IPS-11a (cell line): ENCODE data around the gene WDR53.
A peak's percentile ranks its signal among the peaks of the same experiment; 100 is the strongest.
"Not testable (repeated sequence)": the region's sequence is repeated elsewhere in the genome, so short reads cannot be mapped to it uniquely, and the experiment has no call there.

Experiments used
- H3K4me3 ChIP-seq: one replicate; pipeline ENCODE4 v1.5.1; 2013; ENCODE audit warnings: low read depth, low read length, control low read depth

The WDR53 gene

DNA sequence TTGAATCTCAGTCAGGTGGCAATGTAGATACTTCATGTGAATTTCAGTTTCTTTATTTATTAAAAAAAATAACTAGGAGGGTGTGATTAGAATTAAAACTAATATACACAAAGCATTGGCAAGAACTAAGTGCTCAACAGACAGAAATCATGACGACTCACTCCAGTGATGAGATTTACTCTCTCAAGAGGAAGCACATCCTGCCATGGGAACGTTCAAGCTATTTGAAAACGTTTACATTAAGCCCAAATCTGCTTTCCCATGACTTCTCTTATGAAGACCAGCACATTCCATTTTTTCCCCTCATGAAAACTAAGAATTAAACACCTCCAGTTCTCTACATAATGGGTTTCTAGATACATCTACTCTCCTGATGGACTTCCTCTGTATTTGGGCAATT lies 8.5 kb downstream of the WDR53 start:
- no peak overlapping the region for H3K4me3 ChIP-seq

DNA sequence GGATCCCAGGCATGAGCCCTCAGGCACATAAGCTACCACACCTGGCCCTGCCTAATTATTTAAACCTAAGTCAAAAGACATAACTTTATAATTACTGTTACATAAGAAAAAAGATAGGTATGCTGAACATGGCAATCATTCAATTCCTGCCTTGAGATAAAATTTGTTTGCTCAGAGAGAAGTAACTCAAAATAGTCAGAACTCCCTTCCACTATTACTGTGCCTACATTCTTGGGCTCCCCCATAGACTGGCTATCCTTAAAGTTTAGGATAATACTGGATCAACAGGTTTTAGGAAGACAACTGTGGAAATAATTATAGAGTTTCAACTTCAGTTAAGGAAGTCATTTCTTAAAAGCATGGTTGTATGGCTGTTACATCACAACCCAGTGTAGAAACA lies 9.9 kb downstream of the WDR53 start:
- no peak overlapping the region for H3K4me3 ChIP-seq

DNA sequence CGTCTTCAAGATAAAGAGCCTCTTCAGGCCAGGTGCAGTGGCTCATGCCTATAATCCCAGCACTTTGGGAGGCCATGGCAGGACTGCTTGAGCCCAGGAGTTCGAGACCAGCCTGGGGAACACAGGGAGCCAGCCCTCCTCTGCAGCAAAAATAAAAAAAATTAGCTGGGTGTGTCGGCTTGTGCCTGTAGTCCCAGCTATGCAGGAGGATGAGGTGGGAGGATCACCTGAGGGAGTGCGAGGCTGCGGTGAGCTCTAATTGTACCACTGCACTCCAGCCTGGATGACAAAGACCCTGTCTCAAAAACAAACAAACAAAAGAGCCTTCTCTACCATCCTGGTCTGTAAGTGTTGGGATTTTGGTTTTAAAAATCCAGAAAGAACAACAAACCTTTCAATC lies 11.1 kb downstream of the WDR53 start:
- no peak overlapping the region for H3K4me3 ChIP-seq

DNA sequence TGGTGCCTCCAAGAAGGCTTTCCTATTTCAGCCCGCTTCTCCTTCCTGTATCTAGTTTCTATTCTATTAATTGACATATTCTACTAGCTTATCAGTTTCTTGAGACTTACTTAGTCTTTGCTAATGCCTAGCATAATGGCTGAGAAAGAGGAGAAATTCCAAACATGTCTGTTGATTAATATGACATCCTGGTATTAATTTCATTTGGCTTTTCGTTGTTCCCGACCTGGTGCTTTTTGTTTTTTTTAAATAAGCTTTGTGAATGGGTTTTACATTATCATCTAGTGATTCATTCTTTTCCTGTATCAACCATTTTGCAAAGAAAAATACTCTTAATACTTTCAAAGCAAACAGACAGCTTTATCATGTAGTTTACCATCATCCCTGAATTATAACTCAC lies 13.1 kb downstream of the WDR53 start:
- H3K4me3 ChIP-seq = no peak overlapping the region

DNA sequence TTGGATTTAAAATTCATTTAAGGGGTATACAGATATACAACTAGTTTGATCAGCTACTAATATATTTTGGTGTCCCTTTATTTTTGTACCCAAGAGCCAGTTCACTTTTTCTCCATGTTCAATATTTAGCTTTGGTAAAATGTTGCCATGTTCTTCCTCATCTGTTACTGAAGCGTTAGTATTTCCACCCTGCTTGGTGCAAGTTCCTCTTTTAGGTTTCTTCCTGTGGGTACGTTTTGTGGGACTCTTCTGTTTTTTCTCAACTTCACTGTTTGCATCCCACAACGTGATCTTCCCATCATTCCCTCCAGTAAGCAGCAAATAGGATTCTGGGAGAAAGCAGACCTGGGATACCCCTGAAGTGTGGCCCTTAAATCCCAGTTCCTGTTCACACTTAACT lies 14.1 kb downstream of the WDR53 start:
- H3K4me3 ChIP-seq = no peak overlapping the region

DNA sequence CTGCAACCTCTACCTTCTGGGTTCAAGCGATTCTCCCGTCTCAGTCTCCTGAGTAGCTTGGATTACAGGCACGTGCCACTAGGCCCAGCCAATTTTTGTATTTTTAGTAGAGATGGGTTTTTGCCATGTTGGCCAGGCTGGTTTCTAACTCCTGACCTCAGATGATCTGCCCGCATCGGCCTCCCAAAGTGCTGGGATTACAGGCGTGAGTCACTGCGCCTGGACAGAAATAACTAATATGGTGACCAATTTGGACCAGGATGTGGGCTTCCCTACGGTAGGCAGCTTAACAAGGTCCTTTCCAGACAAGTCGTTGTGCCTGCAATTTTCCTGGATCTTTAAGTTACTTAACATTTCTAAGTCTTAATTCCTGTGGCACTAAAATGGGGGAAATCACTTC lies 14.8 kb downstream of the WDR53 start:
- no peak overlapping the region for H3K4me3 ChIP-seq

DNA sequence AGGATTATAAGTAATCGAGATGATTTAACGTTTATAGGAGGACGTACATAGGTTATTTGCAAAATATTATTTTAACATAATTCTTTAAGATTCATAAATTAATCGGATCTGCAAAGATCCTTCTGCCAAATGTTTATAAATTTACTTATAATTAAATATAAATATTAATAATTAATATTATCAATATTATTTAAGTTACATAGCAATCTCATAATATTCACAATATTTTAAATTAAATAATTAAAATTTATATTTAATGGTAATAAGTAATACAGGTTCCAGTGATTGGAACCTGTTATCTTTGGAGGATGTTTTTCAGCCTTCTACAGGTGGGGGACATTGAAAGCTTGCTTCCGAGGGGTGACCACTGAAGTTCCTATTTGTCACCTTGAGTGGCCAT lies 16.1 kb downstream of the WDR53 start:
- no peak overlapping the region for H3K4me3 ChIP-seq

DNA sequence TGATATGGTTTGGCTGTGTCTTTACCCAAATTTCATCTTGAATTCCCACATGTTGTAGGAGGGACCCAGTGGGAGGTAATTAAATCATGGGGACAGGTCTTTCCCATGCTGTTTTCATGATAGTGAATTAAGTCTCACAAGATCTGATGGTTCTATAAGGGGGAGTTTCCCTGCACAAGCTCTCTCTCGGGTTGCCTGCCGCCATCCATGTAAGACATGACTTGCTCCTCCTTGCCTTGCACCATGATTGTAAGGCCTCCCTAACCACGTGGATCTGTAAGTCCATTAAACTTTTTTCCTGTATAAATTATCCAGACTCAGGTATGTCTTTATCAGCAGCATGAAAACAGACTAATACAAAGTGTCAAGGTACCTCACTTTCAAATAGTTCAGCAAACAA lies 18.2 kb downstream of the WDR53 start:
- H3K4me3 ChIP-seq = not testable (repeated sequence)

DNA sequence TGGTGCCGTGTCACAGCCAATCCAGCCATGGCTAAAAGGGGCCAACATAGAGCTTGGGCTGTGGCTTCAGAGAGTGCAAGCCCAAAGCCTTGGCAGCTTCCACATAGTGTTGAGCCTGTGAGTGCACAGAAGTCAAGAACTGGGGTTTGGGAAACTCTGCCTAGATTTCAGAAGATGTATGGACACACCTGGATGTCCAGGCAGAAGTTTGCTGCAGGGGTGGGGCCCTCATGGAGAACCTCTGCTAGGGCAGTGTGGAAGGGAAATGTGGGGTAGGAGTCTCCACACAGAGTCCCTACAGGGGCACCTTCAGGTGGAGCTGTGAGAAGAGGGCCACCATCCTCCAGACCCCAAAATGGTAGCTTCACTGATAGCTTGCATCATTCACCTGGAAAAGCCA lies 19.0 kb downstream of the WDR53 start:
- H3K4me3 ChIP-seq = not testable (repeated sequence)

DNA sequence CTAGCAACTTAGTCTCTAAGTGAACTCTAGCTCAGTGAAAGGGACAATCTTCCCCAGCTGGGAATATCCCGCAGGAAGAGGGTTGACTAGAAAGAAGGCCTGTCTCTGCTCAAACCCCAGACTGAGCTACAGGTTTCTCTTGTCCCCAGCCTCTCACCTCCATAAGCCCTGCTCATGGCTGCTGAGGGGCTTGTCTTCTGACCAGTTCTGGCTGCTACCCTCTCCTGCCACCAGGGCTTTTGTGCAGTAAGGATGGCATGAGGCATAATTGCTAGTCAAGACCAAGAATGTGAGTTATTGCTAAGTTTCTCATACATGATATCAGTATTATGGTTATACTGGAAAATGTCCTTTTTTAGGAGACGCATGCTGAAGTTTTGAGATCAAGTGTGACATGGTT lies 21.3 kb downstream of the WDR53 start:
- H3K4me3 ChIP-seq = no peak overlapping the region

DNA sequence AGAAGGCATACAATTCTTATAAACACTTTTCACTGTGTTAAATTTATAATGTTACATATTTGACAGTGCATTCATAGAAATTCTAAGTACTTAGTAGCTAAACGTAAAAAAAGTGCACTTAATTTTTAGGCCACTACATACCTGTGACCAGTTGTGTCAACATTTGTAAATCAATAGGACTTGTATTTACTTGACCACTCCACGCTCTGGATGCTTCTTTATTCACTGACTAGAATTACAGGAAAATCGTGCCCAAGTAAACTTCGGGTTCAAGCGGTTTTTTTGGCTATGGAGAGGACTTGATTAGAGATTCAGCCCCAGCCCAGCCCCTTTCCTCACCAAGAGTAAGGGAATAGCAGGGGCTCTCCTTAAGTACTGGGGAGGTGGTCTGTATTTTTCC lies 21.8 kb downstream of the WDR53 start:
- H3K4me3 ChIP-seq = no peak overlapping the region

DNA sequence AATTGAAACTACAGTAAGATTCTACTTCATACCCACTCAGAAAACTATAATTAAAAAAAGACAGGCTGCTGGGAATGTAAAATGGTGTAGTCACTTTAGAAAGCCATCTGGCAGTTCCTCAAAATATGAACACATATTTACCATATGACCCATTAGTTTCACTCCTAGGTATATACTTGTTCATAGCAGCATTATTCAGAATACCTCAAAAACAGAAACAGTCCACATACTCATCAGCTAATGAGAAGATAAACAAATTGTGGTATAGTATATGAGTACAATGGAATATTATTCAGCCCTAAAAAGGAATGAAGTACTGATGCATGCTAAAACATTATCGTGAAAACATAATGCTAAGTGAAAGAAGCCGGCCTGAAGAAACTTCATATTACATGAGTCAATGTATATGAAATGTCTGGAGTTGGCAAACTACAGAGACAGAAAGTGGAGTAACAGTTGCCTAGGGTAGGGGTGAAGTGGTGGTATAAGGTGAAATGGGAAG lies 23.8 kb downstream of the WDR53 start:
- no peak overlapping the region for H3K4me3 ChIP-seq

DNA sequence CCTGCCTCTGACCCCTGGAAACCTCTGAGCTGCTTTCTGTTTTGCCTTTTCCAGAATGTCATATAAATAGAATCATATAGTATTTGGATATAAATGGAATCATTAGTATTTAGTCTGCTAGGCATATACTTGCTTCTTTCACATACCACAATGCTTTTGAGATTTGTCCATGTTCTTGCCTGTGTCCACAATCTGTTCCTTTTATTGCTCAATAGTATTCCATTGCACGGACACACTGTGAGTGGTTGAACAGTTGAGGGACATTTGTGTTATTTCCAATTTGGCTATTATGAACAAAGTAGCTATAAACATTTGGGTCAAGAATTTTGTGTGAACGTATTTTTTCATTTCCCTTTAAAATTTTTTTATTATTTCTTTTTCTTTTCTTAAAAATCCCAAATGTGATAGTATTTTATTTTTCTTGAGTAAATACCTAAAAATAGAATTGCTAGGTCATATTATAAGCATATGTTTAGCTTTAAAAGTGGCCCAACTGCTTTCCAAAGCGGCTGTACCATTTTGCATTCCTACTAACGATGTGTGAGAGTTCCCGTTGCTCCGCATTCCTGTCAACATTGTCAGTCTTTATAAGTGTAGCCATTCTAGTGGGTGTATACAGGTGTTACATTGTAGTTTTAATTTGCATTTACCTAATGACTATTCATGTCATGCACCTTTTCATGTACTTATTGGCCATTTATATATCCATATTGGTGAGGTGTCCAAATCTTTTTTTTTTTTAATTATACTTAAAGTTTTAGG lies 26.5 kb downstream of the WDR53 start:
- no peak overlapping the region for H3K4me3 ChIP-seq

DNA sequence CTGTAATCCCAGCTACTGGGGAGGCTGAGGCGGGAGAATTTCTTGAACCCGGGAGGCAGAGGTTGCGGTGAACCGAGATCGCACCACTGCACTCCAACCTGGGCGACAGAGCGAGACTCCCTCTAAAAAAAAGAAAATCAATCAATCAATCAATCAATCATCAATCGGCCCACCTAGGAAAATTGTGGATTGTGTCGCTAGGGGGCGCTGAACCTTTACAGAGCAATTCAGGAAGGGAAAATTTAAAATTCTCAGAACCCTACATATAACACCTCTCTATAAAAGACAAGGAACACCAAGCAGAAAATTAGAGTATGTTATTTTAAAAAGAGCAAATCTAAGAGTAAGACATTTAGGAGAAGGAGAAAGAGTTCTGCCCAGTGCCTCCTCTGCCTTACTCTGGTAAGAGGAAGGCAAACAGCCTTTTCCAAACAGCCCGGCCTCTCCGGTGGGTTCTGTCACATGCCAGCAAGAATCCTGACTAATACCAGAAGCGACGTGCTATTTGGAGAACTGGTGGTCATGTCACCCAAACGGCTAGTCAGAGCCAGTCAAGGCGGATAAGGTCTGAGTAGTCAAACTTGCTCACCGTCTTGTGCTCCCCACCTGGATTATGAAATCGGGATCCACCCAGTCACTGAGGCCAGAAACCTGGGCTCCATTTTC lies 30.9 kb downstream of the WDR53 start:
- H3K4me3 ChIP-seq = no peak overlapping the region

DNA sequence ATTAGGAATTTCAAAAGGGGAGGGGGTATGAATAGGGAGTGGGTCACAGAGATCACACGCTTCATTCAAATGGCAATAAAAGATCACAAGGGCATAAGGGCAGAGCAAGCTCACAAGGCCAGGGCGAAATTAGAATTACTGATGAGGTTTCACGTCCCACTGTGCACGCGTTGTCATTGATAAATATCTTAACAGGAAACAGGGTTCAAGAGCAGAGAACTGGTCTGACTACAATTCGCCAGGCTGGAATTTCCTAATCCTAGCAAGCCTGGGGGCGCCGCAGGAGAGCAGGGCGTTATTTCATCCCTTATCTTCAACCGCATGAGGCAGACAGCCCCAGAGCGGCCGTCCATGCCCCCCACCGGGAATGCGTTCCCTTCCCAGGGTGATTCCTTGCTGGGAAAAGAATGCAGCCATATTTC lies 35.1 kb downstream of the WDR53 start:
- H3K4me3 ChIP-seq = no peak overlapping the region

DNA sequence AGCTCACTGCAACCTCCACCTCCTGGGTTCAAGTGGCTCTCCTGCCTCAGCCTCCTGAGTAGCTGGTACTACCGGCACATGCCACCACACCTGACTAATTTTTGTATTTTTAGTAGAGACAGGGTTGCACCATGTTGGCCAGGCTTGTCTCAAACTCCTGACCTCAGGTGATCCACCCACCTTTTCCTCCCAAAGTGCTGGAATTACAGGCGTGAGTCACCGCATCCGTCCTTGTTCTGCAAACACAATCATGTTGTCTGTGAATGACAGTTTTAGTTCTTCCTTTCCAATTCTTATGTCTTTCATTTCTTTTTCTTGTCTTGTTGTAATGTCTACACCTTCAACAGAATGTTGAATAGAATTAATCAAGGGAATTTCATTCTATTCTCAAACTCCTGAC lies 36.9 kb downstream of the WDR53 start:
- no peak overlapping the region for H3K4me3 ChIP-seq

DNA sequence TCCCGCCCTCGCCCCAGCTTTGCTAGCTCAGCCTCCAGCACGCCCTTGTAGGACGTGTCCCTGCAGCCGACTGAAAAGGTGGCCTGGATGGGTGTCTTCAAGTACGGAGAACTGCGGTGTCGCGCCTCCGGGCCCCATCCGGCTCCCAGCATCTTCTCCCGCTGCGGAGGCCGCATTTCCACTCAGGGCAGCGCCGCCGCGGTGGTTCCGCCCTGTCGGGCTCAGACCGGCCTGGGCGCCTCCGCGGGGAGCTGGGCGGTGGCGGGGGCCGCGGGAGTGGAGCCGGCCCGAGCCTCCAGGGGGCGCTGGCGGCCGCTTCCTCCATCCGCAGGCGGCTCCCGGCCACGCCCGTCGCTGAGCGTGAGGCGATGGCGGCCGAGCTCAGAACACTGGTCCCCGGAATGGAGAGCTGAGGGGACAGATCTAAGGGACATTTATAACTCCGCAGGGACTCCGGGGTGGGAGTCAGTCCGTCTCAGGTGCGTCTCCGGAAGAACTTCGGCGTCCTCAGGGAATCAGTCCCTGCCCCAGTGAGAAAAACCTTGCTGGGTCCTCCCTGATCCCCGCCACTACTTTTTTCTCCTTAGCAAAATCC lies 39.6 kb downstream of the WDR53 start:
- H3K4me3 ChIP-seq = peak overlapping the region; percentile 30

DNA sequence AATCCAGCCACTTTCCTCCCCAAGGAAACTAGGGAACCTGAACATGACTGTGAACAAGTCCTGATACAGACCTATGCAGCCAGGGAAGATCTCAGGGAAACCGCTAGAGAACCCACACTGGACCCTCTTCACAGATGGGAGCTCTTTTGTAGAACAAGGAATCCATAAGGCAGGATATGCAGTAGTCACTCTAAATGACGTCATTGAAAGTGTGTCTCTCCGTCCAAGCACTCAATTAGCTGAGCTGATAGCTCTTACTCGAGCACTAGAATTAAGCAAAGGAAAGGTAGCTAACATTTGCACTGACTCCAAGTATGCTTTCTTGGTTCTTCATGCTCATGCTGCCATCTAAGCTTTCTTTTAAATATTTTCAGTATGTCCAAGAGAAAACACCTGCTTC lies 43.2 kb downstream of the WDR53 start:
- H3K4me3 ChIP-seq = no peak overlapping the region

DNA sequence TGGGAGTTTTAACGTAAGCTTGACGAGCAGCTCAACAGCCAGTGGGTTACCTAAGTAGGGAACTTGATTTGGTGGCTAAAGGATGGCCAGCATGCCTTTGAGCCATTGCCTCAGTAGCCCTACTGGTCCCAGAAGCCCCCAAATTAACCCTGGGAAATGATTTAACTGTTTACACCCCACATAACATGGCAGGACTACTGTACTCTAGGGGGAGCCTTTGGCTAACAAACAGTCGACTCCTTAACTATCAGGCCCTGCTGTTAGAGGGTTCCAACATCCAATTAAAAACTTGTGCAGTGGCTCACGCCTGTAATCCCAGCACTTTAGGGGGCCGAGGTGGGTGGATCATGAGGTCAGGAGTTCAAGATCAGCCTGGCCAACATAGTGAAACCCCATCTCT lies 43.8 kb downstream of the WDR53 start:
- H3K4me3 ChIP-seq = no peak overlapping the region

DNA sequence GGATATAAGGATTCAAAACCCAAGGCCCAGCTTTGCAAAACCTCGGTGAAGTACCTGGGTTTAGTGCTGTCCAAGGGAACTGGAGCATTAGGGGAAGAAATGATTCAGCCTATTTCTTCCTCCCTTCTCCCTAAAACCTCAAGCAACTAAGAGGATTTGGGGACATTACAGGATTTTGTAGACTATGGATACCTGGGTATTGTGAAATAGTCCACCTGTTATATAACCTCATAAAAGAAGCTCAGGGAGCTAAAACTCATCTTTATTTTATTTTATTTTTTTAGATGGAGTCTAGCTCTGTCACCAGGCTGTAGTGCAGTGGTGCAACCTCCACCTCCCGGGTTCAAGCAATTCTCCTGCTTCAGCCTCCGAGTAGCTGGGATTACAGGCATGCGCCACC lies 44.5 kb downstream of the WDR53 start:
- no peak overlapping the region for H3K4me3 ChIP-seq

DNA sequence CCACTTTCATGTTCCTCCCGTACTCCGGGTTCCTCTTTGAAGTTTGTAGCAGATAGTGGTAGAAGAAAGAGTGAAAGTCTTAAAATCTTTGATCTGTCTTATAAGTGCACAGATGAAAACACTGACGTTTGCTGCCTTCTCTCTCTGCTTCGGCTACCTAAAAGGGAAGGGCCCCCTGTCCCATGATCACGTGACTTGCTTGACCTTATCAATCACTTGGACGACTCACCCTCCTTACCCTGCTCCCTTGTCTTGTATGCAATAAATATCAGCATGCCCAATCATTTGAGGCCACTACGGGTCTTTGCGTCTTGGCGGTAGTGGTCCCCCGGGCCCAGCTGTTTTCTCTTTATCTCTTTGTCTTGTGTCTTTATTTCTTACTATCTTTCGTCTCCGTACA lies 47.1 kb downstream of the WDR53 start:
- not testable (repeated sequence) for H3K4me3 ChIP-seq

DNA sequence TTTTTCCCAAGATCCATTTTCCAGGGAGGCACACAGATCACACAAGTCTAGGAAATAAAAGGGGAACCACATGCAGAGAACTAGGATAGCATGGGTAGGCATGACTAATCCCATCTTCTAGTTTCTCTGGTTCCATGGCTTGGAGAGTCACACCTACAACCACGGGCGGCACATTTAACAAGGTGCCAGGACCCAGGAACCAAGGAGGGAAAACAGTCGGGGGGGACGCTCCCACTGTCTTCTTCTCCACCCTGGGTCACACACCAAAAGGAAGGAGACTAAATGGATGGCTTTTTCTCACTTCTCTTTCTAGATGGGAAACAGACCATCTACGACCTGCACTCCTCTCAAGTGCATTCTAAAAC lies 48.7 kb downstream of the WDR53 start:
- H3K4me3 ChIP-seq = no peak overlapping the region
